Fibroblast of the aortic adventitia (primary cell): ENCODE measurements around the gene HES3. TPM values are rescaled to one million over a fixed set of nuclear protein-coding genes. Genes with fewer than 3 reads are reported as not detected.

Source experiments
- DNase-seq: peaks from one replicate; pipeline ENCODE4 v3.0.0-alpha.2; 2010; ENCODE audit warnings: low read depth
- H3K4me3 ChIP-seq: 2 replicates; pipeline ENCODE4 v1.5.1; 2011; ENCODE audit warnings: low read depth, mild to moderate bottlenecking, control low read depth, low read length, moderate library complexity
- total RNA-seq: library from RNA; depleted of rRNA; stranded (reverse); fragments of >200 nt; gene quantifications from 2 replicates; pipeline ENCODE4 v1.2.3, GENCODE V29; 2012; ENCODE audit warnings: low replicate concordance
- TF ChIP-seq, protein P1 (sequence below): IDR thresholded peaks from 2 replicates; pipeline ENCODE4 v1.5.1; 2011; ENCODE audit warnings: mild to moderate bottlenecking, low read length, control low read depth, inconsistent platforms; ENCODE audit not compliant: insufficient read depth

Gene HES3
- total RNA-seq, 1 donor, result not detected

DNA sequence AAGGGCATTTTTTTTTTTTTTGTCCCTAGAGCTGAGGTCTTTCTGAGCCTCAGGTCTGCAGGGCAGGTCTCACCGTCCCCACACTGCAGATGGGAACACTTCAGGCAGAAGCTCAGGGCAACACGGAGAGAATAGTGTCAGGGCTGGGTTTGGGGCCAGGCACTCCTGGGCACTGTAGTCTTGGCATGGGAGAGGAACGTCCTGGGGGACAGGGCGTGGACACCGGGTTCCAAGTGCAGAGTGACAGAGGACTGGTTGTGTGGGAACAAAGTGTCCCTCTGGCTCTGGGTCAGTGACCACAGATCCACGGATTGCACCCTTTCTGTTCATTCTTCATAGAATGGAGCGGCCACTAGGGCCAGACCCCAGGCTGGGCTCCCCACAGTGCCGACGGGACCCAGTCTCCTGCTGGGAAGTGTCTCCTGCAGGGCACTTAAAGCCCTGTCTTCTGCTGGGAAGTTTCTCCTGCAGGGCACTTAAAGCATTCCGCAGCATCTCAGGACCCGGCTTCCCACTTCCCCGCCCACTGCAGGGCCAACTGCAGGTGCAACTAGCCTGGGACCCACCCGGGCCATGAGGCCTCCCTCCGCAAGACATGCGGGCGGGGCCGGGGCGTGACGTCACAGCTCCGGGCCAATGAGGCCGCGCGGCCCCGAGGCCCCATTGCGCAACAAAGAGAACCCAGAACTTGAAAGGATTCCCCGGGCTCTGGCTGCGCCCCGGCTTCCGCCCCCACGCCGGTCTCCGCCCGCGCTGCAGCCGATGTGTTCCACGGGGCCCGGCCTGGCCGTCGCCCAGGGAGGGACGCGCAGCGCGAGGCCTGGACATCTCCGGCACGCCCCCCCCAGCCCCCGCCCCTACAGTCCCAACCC lies 15.7 kb downstream of the HES3 start:
- DNase-seq, result peak; percentile 77
- peak overlapping the region; percentile 68 for H3K4me3 ChIP-seq
- TF ChIP-seq, protein P1, sequence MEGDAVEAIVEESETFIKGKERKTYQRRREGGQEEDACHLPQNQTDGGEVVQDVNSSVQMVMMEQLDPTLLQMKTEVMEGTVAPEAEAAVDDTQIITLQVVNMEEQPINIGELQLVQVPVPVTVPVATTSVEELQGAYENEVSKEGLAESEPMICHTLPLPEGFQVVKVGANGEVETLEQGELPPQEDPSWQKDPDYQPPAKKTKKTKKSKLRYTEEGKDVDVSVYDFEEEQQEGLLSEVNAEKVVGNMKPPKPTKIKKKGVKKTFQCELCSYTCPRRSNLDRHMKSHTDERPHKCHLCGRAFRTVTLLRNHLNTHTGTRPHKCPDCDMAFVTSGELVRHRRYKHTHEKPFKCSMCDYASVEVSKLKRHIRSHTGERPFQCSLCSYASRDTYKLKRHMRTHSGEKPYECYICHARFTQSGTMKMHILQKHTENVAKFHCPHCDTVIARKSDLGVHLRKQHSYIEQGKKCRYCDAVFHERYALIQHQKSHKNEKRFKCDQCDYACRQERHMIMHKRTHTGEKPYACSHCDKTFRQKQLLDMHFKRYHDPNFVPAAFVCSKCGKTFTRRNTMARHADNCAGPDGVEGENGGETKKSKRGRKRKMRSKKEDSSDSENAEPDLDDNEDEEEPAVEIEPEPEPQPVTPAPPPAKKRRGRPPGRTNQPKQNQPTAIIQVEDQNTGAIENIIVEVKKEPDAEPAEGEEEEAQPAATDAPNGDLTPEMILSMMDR, result no peak

- H3K4me3 ChIP-seq, result peak overlapping the region; percentile 68
- no peak for DNase-seq
- TF ChIP-seq, protein P1, result no peak
Measured at GRCh38 chr1:6260433-6260934, 16.5 kb downstream of the HES3 start.

DNA sequence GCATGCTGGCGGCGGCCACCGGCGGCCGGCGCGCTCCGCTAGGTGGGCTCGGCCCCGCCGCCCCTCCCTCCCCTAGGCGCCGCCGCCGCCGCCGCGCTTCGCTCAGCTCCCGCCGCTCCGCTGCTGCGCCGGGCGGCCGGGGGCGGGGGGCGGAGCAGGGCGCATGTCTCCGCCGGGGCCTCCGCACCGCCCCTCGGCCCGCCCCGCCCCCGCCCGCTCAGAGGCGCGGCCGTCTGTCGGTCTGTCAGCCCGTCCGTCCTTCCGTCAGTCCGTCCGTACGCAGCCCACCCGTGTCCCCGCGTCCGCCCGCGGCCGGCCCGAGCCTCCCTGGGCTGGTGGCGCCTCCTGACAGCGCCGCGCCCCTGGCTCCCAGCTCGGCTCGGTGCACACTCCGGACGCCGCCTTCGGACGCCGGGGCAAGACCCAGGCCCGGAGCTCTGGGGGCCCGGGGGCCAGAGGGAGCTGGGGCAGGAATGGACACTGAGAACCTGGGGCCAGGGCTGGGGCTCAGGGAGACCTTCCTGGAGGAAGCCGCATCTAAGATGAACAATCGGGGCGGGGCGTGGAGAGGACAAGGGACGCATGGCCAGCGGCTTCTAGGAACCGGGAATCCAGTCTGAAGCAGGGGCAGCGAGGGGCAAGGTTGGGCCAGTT lies 17.1 kb downstream of the HES3 start, which contains the start of gene GPR153:
Gene GPR153, minus strand, starts transcription at position 138 of the 654 bp plus-strand sequence. CDS start 6,193 bp downstream, outside the sequence.
- no peak for DNase-seq
- TF ChIP-seq, protein P1, result no peak
- peak within 1 kb of the TSS; percentile 68 for H3K4me3 ChIP-seq

DNA sequence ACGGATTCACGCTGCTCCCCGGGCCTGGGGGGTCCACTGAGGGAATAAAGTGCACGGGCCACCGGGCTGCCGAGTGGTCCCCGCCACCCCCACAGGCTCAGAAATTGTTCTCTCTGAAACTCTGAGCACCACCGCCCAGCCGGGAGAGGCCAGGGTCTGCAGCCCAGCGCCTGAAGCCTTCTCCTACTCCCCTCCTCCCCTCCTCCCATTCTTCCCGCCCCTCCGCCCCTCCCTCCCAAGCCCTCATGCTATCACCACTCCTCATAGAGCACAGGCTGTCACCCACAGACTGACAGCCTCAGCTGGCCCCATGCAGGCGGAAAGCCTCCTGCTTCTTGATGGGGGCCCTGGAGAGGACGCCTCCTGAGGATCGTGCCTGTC lies 17.6 kb downstream of the HES3 start:
- H3K4me3 ChIP-seq, result peak overlapping the region; percentile 61
- DNase-seq, result no peak
- TF ChIP-seq, protein P1, result no peak

GRCh38 chr1:6262555-6263420 lies 18.8 kb downstream of the HES3 start:
- peak; percentile 68 for DNase-seq
- TF ChIP-seq, protein P1, result no peak
- H3K4me3 ChIP-seq, result no peak overlapping the region

DNA sequence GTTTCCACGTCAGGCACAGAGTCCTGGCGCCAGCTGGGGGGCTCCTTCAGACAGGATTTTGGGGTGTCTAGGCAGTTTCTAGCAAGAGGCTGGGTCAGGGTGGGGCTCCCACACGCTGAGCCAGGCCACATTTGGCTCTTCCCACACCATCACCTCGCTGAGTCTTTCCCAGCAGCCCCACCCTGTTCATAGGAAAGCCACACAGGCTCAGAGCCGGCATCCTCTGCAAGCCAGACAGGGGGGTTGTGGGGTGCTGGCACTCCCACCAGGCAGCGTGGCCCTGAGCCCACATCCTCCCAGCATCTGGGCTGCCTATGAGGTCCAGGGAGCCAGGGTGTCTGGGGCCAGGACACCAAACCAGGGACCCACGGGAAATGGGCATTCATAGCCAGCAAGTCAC lies 19.7 kb downstream of the HES3 start:
- TF ChIP-seq, protein P1, result no peak
- peak; percentile 42 for DNase-seq
- H3K4me3 ChIP-seq, result no peak overlapping the region
